Loucy (cell line): Measurements from ENCODE around the gene WDR49.

Experiments used
- CTCF ChIP-seq: fragments of 200-600 bp; sonication (generic); conservative IDR thresholded peaks from 2 replicates; pipeline ENCODE4 v1.5.1; 2014; ENCODE audit warnings: mild to moderate bottlenecking, antibody characterized with exemption, low read length
- EZH2phosphoT487 ChIP-seq: fragments of 200-600 bp; IDR thresholded peaks from 2 replicates; pipeline ENCODE4 v1.6.1; 2018; ENCODE audit warnings: antibody characterized with exemption, mild to moderate bottlenecking, moderate library complexity, borderline replicate concordance

GRCh38 chr3:167673221-167673620, 19.5 kb upstream of the WDR49 start:
- TF ChIP-seq CTCF (no peak), EZH2phosphoT487 (no peak)
